GM21786 (cell line): Measurements from ENCODE around the gene NSUN4.

Source experiments
- ATAC-seq: cut with Tn5 transposase; IDR thresholded peaks from one replicate; pipeline ENCODE4 v1.9.1; 2021; ENCODE audit not compliant: unreplicated experiment

Gene NSUN4

DNA sequence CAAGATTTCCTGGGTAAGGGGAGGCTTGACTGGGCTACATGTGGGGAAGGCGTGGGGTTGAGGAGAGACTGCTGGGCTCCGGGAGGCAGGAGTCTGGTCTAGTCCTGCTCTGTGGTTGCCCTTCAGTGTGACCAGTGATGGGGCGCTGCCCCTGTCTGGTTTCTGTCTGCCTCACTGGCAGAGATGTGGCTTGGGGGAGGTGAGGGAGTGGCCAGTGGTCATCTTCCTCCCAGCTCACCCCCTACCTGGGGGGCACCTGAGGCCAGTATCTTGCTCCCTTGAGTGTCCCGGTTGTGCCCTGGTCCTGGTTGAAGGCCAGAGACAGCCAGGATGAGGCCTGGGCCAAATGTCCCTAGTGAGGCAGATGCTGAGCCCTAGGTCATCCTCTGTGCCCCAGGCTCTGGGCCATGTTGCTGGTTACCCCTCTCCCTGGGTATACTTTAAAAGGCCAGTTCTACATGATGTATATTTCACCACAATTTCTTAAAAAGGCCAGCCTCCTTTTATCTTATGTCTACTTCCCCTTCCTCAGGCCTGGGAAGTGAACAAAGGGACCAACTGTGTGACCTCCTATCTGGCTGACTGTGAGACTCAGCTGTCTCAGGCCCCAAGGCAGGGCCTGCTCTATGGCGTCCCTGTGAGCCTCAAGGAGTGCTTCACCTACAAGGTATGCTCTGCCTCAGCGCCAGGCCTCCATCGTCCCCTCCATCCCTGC, 64.0 kb downstream of the NSUN4 start:
- ATAC-seq: no peak

DNA sequence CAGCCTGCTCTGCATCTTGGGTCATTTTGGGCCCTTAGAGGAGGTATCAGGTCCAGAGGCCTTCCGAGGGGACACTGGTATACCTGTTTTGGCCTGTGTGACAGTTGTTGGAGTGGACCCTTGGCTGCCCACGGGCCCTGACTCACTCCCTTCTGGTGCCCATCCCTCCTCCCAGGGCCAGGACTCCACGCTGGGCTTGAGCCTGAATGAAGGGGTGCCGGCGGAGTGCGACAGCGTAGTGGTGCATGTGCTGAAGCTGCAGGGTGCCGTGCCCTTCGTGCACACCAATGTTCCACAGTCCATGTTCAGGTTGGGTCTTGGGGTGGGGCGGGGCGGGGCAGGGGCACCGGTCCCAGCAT, 64.6 kb downstream of the NSUN4 start:
- no peak for ATAC-seq

DNA sequence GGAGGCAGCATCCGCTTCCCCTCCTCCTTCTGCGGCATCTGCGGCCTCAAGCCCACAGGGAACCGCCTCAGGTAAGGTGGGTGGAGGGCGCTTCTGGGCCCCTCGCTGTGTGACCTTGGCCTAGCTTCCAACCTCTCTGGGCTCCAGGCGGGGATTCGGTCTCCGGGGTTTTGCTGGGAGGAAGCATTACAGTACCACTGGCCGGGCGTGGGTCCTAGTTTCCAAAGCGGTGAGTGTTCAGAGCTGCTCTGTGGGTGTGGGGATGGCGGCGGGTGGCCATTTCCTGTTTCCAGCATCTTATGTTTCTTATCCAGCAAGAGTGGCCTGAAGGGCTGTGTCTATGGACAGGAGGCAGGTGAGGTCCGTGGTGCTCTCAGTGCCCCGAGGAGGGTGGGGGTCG, 65.1 kb downstream of the NSUN4 start:
- no peak for ATAC-seq

DNA sequence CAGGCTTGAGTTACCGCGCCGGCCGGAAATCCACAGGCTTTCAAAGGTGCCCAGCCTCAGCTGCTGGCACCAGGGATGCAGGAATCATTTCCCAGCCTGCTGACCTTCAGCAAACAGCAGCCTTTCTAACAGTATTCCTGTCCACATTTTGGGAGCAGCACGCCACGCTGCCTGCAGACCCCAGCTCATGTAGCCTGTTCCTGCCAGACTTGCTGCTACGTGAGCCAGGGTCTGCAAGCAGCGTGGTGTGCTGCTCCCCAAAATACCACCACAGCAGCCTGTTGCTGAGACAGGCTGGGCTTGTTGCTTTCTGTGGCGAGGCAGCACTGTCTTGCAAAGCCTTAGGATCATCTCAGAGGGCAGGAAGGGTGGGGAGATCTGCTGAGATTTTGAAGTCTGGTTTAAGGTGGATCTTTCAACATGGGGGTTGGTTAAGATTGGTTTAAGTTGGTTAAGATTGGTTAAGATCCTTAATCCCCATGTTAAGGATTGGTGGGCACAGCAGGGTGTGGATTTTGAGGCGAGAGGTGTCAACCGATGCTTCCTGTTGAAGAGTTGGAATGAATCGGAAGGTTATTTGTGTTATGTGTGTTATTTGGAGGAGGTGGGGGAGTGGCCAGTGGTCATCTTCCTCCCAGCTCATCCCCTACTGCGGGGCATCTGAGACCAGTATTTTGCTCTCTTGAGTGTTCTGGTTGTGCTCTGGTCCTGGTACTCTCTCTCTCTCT, 66.4 kb downstream of the NSUN4 start:
- ATAC-seq: no peak

DNA sequence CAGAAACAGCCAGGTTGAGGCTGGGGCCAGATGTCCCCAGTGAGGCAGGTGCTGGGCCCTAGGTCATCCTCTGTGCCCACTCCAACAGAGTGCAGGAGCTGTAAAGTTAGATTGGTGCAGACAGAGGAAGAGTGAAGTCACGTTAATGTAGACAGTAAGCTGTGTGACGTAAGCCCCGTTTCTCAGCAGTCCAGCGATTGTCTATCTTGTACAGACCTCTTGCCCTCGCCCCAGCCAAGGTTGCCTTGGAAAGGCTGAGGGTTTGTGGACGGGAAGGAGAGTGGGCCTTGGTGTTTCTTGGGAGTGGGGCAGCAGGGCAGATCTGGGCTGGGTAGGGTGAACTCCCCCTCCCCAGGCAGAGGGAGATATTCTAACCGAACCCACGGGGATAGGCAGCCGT, 67.0 kb downstream of the NSUN4 start:
- no peak for ATAC-seq

DNA sequence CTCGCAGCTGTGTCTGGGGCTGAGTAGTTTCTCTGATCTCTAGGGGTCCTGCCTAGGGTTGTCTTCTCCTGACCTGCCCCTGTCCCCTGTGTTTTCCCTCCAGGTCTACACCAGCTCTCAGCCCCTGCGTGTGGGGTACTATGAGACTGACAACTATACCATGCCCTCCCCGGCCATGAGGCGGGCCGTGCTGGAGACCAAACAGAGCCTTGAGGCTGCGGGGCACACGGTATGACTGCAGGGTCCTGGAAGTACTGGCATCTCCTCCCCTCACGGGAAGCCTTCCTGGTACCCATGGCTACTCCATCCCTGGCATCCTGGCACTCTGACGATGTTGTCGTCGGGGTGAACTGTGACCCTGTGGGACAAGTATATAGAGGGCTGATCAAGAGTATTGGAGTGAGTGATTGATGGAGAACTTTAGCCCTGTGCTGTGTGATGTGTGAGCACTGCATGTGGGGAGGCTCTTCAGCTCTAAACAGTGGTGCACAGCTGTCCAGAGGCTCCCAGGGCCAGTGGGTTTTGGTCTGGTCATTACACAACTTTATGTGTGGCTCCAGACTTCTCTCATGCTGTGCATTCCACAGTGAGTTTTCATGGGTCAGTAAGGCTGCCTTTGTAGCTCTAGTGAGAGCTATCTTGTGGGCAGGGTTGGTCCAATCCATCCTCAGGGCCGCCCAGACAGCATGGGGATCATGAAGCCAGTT, 67.9 kb downstream of the NSUN4 start:
- no peak for ATAC-seq

- ATAC-seq: no peak
Measured at GRCh38 chr1:46409063-46409372, 68.4 kb downstream of the NSUN4 start.

DNA sequence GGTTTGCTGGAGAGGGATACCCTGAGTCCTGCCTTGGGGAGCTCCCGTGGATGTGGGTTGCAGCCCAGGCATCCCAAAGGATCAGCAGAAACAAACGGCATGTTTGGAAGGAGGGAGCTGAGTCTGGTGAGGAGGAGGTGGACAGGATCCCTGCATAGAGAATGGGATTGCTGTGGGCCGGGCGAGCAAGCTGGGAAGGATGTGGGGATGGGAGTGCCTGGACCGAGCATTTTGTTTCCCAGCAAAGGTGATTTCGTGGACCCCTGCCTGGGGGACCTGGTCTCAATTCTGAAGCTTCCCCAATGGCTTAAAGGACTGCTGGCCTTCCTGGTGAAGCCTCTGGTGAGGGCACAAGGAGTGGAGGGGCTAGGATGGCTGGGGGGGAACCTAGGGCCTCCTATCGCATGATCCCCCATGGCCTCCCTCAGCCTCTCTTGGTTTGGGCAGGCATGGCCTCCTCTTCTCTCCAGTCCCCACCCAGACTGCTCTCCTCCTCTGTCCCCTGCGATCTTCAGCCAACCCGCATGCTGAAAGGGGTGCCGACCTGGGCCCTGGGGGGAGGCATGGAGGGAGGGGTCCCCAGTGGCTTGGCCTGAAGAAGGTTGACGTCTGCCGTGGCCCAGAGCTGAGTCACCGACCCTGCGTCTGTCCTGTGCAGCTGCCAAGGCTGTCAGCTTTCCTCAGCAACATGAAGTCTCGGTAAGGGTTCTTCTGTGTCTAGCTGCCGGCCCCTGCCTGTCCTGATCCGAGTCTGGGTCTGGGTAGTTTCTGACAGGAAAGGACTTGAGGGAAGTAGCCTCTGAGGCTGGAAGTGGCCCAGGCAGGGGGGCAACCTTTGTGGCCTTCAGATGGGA, 69.8 kb downstream of the NSUN4 start:
- ATAC-seq: no peak

DNA sequence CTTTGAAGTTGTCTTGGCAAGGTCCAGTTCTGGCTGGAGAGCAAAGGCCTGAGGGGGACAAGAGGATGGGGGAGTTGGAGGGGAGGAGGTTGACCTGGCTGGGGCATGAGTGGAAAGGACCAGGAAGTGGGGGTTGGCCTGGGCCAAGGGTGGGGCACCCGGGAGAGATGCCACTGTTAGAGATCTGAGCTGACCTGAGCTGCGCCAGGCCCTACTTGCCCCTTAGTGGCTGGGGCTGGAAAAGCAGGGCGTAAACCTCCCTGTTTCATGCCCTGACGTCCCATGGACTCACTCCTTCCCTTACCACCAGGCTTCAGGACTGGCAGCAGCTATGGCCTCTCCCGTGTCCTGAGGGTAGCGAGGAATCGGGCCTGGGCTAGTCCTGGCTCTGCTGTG, 70.4 kb downstream of the NSUN4 start:
- ATAC-seq: no peak
